GM23338 (cell line): ENCODE results near the gene SIM1. TPM values are rescaled to one million over a fixed set of nuclear protein-coding genes. Genes with fewer than 3 reads are reported as not detected.

ENCODE experiments used
- ATAC-seq: fragments of 200-7000 bp; cut with Tn5 transposase; 3 replicates; pipeline ENCODE4 v1.9.1; 2020
- DNase-seq: peaks from one replicate; pipeline ENCODE4 v3.0.0-alpha.2; 2015; ENCODE audit warnings: low spot score
- H2AFZ ChIP-seq: fragments of 200-600 bp; sonication (generic); 2 replicates; pipeline ENCODE4 v1.8.0; 2016; ENCODE audit warnings: antibody characterized with exemption, mild to moderate bottlenecking, moderate library complexity
- H3F3A ChIP-seq: fragments of 200-600 bp; sonication (generic); replicated peaks from 2 replicates; pipeline ENCODE4 v1.8.0; 2017; ENCODE audit warnings: antibody characterized with exemption, mixed run types, low read depth
- H3K27ac ChIP-seq: fragments of 200-600 bp; sonication (generic); 2 replicates; pipeline ENCODE4 v1.6.1; 2016; ENCODE audit warnings: low read depth
- H3K27me3 ChIP-seq: fragments of 200-600 bp; sonication (generic); 2 replicates; pipeline ENCODE4 v1.8.0; 2016; ENCODE audit warnings: mild to moderate bottlenecking, mixed run types, moderate library complexity; ENCODE audit not compliant: insufficient read depth
- H3K36me3 ChIP-seq: fragments of 200-600 bp; sonication (generic); 2 replicates; pipeline ENCODE4 v1.8.0; 2016; ENCODE audit warnings: mild to moderate bottlenecking; ENCODE audit not compliant: insufficient read depth
- H3K4me1 ChIP-seq: fragments of 200-600 bp; sonication (generic); 2 replicates; pipeline ENCODE4 v1.8.0; 2016; ENCODE audit warnings: mild to moderate bottlenecking, moderate library complexity; ENCODE audit not compliant: insufficient read depth
- H3K4me2 ChIP-seq: fragments of 200-600 bp; sonication (generic); 2 replicates; pipeline ENCODE4 v1.7.1; 2017; ENCODE audit warnings: mixed run types
- H3K4me3 ChIP-seq: fragments of 200-600 bp; sonication (generic); 2 replicates; pipeline ENCODE4 v1.6.1; 2016; ENCODE audit warnings: mixed run types
- H3K79me2 ChIP-seq: fragments of 200-600 bp; sonication (generic); replicated peaks from 2 replicates; pipeline ENCODE4 v1.8.0; 2017; ENCODE audit warnings: mild to moderate bottlenecking; ENCODE audit not compliant: insufficient read depth
- H3K9me2 ChIP-seq: fragments of 200-600 bp; sonication (generic); 2 replicates; pipeline ENCODE4 v1.8.0; 2017; ENCODE audit not compliant: insufficient read depth
- H4K20me1 ChIP-seq: fragments of 200-600 bp; sonication (generic); replicated peaks from 2 replicates; pipeline ENCODE4 v1.8.0; 2017; ENCODE audit warnings: mild to moderate bottlenecking; ENCODE audit not compliant: insufficient read depth
- H3K27ac Mint-ChIP-seq: 2 replicates; pipeline ENCODE4 v1.8.0; 2020; ENCODE audit warnings: inconsistent platforms, mild to moderate bottlenecking, moderate library complexity, mixed read lengths
- H3K27me3 Mint-ChIP-seq: 3 replicates; pipeline ENCODE4 v1.8.0; 2022; ENCODE audit warnings: low read depth, mild to moderate bottlenecking, moderate library complexity, mixed read lengths, inconsistent platforms; ENCODE audit not compliant: insufficient read depth, poor library complexity
- H3K36me3 Mint-ChIP-seq: 3 replicates; pipeline ENCODE4 v1.8.0; 2021; ENCODE audit warnings: low read depth, mild to moderate bottlenecking, inconsistent platforms, moderate library complexity, mixed read lengths
- H3K4me1 Mint-ChIP-seq: 3 replicates; pipeline ENCODE4 v1.8.0; 2020; ENCODE audit warnings: mild to moderate bottlenecking, inconsistent platforms, mixed read lengths
- H3K4me3 Mint-ChIP-seq: 3 replicates; pipeline ENCODE4 v1.8.0; 2021; ENCODE audit warnings: moderate library complexity, mild to moderate bottlenecking, inconsistent platforms, mixed read lengths
- H3K9me3 Mint-ChIP-seq: 3 replicates; pipeline ENCODE4 v1.8.0; 2020; ENCODE audit warnings: moderate library complexity, mild to moderate bottlenecking, inconsistent platforms, mixed read lengths
- CREB1 ChIP-seq: fragments of 250-450 bp; sonication (Bioruptor Pico); IDR thresholded peaks from 2 replicates; pipeline ENCODE4 v1.5.0; 2020; ENCODE audit warnings: low read depth, mild to moderate bottlenecking, moderate library complexity
- CTCF ChIP-seq, 2 experiments: fragments of 200-600 bp in 1 of 2; sonication (generic) in 1 of 2; conservative IDR thresholded peaks; 2 replicates each; pipeline versions ENCODE4 v1.5.1 to v1.6.1; 2016 to 2017; ENCODE audit warnings: antibody characterized with exemption in 2 of 2, low read depth in 2 of 2, mild to moderate bottlenecking in 2 of 2, moderate library complexity in 1 of 2
- ETS1 ChIP-seq: IDR thresholded peaks from 2 replicates; pipeline ENCODE4 v1.6.1; 2016; ENCODE audit warnings: antibody characterized with exemption
- EZH2 ChIP-seq: fragments of 200-600 bp; sonication (generic); IDR thresholded peaks from one replicate; pipeline ENCODE4 v1.8.0; 2017; ENCODE audit warnings: antibody characterized with exemption, mild to moderate bottlenecking, low read depth; ENCODE audit not compliant: unreplicated experiment
- EZH2phosphoT487 ChIP-seq: fragments of 200-600 bp; sonication (generic); IDR thresholded peaks from one replicate; pipeline ENCODE4 v1.8.1; 2018; ENCODE audit warnings: antibody characterized with exemption; ENCODE audit not compliant: unreplicated experiment
- JUNB ChIP-seq: IDR thresholded peaks from one replicate; pipeline ENCODE4 v1.6.1; 2016; ENCODE audit warnings: antibody characterized with exemption; ENCODE audit not compliant: unreplicated experiment
- POLR2AphosphoS5 ChIP-seq: IDR thresholded peaks from 2 replicates; pipeline ENCODE4 v1.6.1; 2016; ENCODE audit warnings: antibody characterized with exemption, low read depth
- REST ChIP-seq: IDR thresholded peaks from one replicate; pipeline ENCODE4 v1.6.1; 2018; ENCODE audit warnings: antibody characterized with exemption; ENCODE audit not compliant: unreplicated experiment
- STAT1 ChIP-seq: IDR thresholded peaks from one replicate; pipeline ENCODE4 v1.6.1; 2016; ENCODE audit warnings: antibody characterized with exemption; ENCODE audit not compliant: unreplicated experiment
- ZNF114 ChIP-seq: fragments of 250-450 bp; sonication (Bioruptor Pico); IDR thresholded peaks from 2 replicates; pipeline ENCODE4 v1.5.0; 2020; ENCODE audit warnings: mild to moderate bottlenecking, moderate library complexity
- ZNF331 ChIP-seq: fragments of 250-450 bp; sonication (Bioruptor Pico); IDR thresholded peaks from 2 replicates; pipeline ENCODE4 v1.5.0; 2020; ENCODE audit warnings: low read depth, mild to moderate bottlenecking, moderate library complexity
- ZNF462 ChIP-seq: fragments of 250-450 bp; sonication (Bioruptor Pico); IDR thresholded peaks from 2 replicates; pipeline ENCODE4 v1.5.0; 2020; ENCODE audit warnings: mild to moderate bottlenecking, moderate library complexity
- polyA plus RNA-seq: library from polyadenylated mRNA; unstranded; fragments of >200 nt; fragmentation: Nextera tagmentation; extraction: Ambion mirVana; gene quantifications from 2 replicates; pipeline ENCODE4 v1.2.1, GENCODE V29; 2016
- total RNA-seq: library from RNA; depleted of rRNA; stranded (reverse); fragments of >200 nt; shearing (Covaris generic); gene quantifications from 2 replicates; pipeline ENCODE4 v1.2.3, GENCODE V29; 2014

The SIM1 gene
- total and polyA plus RNA-seq, 2 experiments from 2014 or later: 0.42 to 0.49 TPM

GRCh38 chr6:100460650-100461204 lies 4.0 kb downstream of the SIM1 start:
- H3K4me2 ChIP-seq: peak overlapping the region; percentile 82
- H3K4me1 ChIP-seq: peaks cover 75% of the 10 kb centered on the region
- Mint-ChIP-seq H3K4me3 (peak overlapping the region; percentile 59), H3K27ac (no peak overlapping the region), H3K36me3 (peaks cover 2% of the 10 kb centered on the region; the same call in 1 of the 3 replicates), H3K9me3 (no peaks in the 10 kb centered on the region; the same call in 2 of the 3 replicates), H3K4me1 (peaks cover 64% of the 10 kb centered on the region), H3K27me3 (peaks cover 53% of the 10 kb centered on the region)
- DNase-seq (peak; percentile 81), ATAC-seq (no peak)
- peak overlapping the region; percentile 55 for H3K4me3 ChIP-seq
- no peak overlapping the region for H2AFZ ChIP-seq
- H3F3A ChIP-seq: peaks cover 34% of the 10 kb centered on the region
- peaks cover 43% of the 10 kb centered on the region for H4K20me1 ChIP-seq
- no peak for TF ChIP-seq CREB1 (CRISPR knock-in tag)
- TF ChIP-seq CTCF (conservative IDR thresholded peaks at IDR 0.05; ENCODE audit: low read depth in 2 of 2): peak; percentile 71 to 96
- TF ChIP-seq JUNB: no peak
- no peak for TF ChIP-seq STAT1
- peak; percentile 78 for TF ChIP-seq EZH2
- no peak for TF ChIP-seq POLR2AphosphoS5
- TF ChIP-seq ZNF331 (CRISPR knock-in tag): no peak
- TF ChIP-seq ZNF462 (CRISPR knock-in tag): no peak
- TF ChIP-seq ETS1: no peak
- TF ChIP-seq REST: no peak
- TF ChIP-seq ZNF114 (CRISPR knock-in tag): no peak
- TF ChIP-seq EZH2phosphoT487: no peak
- H3K9me2 ChIP-seq: no peaks in the 10 kb centered on the region
- H3K79me2 ChIP-seq: no peaks in the 10 kb centered on the region
- no peaks in the 10 kb centered on the region for H3K36me3 ChIP-seq
- peaks cover 100% of the 10 kb centered on the region for H3K27me3 ChIP-seq
- H3K27ac ChIP-seq: no peak overlapping the region
